ENCODE results near the gene CASZ1. TPM values are rescaled to one million over a fixed set of nuclear protein-coding genes. Genes with fewer than 3 reads are reported as not detected.

The CASZ1 gene
- total RNA-seq, 1 donor = 0.09 TPM

- TF ChIP-seq CTCF (IDR thresholded peaks at IDR 0.05; ENCODE audit: insufficient read depth, low read length) = no peak
- peak; percentile 38 for DNase-seq (ENCODE audit: low read depth)
- no peak overlapping the region for H3K4me3 ChIP-seq (ENCODE audit: low read depth, low read length)
Observed at GRCh38 chr1:10685808-10686403, 110.5 kb downstream of the CASZ1 start.

GRCh38 chr1:10685196-10685807, 111.1 kb downstream of the CASZ1 start:
- DNase-seq (ENCODE audit: low read depth) = no peak
- TF ChIP-seq CTCF (IDR thresholded peaks at IDR 0.05; ENCODE audit: insufficient read depth, low read length) = no peak
- H3K4me3 ChIP-seq (ENCODE audit: low read depth, low read length) = no peak overlapping the region

GRCh38 chr1:10684221-10684620, 112.2 kb downstream of the CASZ1 start:
- TF ChIP-seq CTCF (IDR thresholded peaks at IDR 0.05; ENCODE audit: insufficient read depth, low read length) = no peak

GRCh38 chr1:10682449-10683309, 113.8 kb downstream of the CASZ1 start:
- no peak overlapping the region for H3K4me3 ChIP-seq (ENCODE audit: low read depth, low read length)
- DNase-seq (ENCODE audit: low read depth) = no peak
- TF ChIP-seq CTCF (IDR thresholded peaks at IDR 0.05; ENCODE audit: insufficient read depth, low read length) = no peak

More at GRCh38 chr1:10684221-10684620, 112.2 kb downstream of the CASZ1 start:
- DNase-seq (ENCODE audit: low read depth) = no peak
- H3K4me3 ChIP-seq (ENCODE audit: low read depth, low read length) = no peak overlapping the region

GRCh38 chr1:10682108-10682445, 114.4 kb downstream of the CASZ1 start:
- no peak for TF ChIP-seq CTCF (IDR thresholded peaks at IDR 0.05; ENCODE audit: insufficient read depth, low read length)
- H3K4me3 ChIP-seq (ENCODE audit: low read depth, low read length) = no peak overlapping the region
- no peak for DNase-seq (ENCODE audit: low read depth)

- H3K4me3 ChIP-seq (ENCODE audit: low read depth, low read length) = no peak overlapping the region
- no peak for DNase-seq (ENCODE audit: low read depth)
- TF ChIP-seq CTCF (IDR thresholded peaks at IDR 0.05; ENCODE audit: insufficient read depth, low read length) = no peak
Observed at GRCh38 chr1:10681296-10682107, 114.9 kb downstream of the CASZ1 start.
